Adrenal gland (tissue), 5 donors: Measurements from ENCODE around the gene DOCK10.
"Not testable (repeated sequence)": the region's sequence is repeated elsewhere in the genome, so short reads cannot be mapped to it uniquely, and the experiment has no call there.

Experiments
- POLR2A ChIP-seq, 2 donors: fragments of 450-650 bp; IDR thresholded peaks; one replicate each; pipeline ENCODE4 v1.6.1; 2017; ENCODE audit warnings: antibody characterized with exemption in 2 of 2, mild to moderate bottlenecking in 2 of 2, moderate library complexity in 1 of 2
- TF ChIP-seq, protein P1 (sequence below), 6 experiments: fragments of 450-650 bp in 4 of 6; fragments of 200-600 bp in 2 of 6; sonication (generic) in 1 of 6; IDR thresholded peaks; 1 replicate in 5 of 6; 2 replicates in 1 of 6; pipeline versions ENCODE4 v1.5.1 to v1.8.0; 2016 to 2021; ENCODE audit warnings: antibody characterized with exemption in 6 of 6, mild to moderate bottlenecking in 2 of 6, moderate library complexity in 1 of 6
- donor health status: DM: no; HTN: no; CAD: no.

DNA sequence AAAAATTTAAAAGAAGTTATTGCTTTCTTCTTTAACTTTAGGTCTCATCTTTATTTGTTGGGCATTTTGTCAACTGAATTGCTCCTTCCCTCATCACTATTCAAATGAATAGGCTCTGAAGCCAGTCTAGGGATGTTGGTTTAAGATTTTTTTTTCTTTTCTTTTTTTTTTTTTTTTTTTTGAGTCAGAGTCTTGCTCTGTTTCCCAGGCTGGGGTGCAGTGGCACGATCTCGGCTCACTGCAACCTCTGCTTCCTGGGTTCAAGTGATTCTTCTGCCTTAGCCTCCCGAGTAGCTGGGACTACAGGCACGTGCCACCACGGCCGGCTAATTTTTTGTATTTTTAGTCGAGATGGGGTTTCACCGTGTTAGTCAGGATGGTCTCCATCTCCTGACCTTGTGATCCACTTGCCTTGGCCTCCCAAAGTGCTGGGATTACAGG lies 98.6 kb downstream of the DOCK10 start:
- TF ChIP-seq, protein P1, sequence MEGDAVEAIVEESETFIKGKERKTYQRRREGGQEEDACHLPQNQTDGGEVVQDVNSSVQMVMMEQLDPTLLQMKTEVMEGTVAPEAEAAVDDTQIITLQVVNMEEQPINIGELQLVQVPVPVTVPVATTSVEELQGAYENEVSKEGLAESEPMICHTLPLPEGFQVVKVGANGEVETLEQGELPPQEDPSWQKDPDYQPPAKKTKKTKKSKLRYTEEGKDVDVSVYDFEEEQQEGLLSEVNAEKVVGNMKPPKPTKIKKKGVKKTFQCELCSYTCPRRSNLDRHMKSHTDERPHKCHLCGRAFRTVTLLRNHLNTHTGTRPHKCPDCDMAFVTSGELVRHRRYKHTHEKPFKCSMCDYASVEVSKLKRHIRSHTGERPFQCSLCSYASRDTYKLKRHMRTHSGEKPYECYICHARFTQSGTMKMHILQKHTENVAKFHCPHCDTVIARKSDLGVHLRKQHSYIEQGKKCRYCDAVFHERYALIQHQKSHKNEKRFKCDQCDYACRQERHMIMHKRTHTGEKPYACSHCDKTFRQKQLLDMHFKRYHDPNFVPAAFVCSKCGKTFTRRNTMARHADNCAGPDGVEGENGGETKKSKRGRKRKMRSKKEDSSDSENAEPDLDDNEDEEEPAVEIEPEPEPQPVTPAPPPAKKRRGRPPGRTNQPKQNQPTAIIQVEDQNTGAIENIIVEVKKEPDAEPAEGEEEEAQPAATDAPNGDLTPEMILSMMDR (IDR thresholded peaks at IDR 0.05) = not testable (repeated sequence)
- not testable (repeated sequence) for TF ChIP-seq POLR2A (IDR thresholded peaks at IDR 0.05)
